Activated CD8-positive, alpha-beta memory T cell treated with anti-CD3 and anti-CD28 coated beads, Interleukin-2, amount 50 U/mL, for 48 hours (primary cell): Measurements from ENCODE around the gene PCDHA2.
"Not testable (repeated sequence)": the region's sequence is repeated elsewhere in the genome, so short reads cannot be mapped to it uniquely, and the experiment has no call there.

Experiments
- DNase-seq: peaks from one replicate; pipeline ENCODE4 v3.0.0-alpha.2; 2020

The PCDHA2 gene

DNA sequence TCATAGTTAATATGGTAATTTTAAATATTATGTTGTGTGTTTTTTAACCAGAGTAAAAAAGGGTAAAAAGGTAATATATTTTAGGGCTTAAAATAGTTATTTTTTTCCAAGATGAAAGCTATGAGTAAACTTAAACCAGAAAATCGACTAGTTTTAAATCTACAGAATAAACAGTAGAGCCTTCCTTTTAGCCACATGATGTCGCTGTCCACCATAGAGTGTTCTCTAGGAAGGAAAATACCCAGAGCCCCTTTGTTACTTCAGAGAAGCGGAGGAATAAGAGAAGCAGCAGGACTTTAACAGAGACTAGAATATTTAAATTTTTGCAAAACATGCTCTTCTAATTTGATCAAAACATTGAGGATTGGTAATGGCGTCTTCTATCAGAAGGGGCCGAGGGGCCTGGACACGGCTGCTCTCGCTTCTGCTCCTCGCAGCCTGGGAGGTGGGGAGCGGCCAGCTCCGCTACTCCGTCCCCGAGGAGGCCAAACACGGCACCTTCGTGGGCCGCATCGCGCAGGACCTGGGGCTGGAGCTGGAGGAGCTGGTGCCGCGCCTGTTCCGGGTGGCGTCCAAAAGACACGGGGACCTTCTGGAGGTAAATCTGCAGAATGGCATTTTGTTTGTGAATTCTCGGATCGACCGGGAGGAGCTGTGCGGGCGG lies at the start of gene PCDHA2:
Gene PCDHA2 (plus strand): TSS at position 258 of the 664 bp plus-strand sequence.
- no peak for DNase-seq

DNA sequence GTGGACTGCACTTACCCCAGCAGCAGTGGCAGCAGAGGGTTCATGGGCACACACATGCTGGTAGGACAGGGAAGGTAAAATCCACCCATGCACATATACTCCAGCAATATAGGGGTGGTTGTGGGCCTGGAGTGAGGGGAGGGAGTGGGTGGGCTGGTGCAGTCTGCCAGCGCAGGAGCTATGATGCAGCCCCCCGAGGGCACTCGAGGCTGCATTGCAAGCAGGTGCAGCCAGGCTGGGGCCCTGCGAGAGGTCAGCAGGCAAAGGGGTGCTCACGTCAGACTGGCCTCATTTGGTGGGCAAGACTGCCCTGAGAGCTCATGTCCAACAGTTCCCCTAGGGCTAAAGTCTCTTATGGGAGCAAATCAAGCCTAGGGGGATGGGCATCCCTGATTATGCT lies 41.1 kb upstream of the PCDHA2 start:
- DNase-seq: no peak

DNA sequence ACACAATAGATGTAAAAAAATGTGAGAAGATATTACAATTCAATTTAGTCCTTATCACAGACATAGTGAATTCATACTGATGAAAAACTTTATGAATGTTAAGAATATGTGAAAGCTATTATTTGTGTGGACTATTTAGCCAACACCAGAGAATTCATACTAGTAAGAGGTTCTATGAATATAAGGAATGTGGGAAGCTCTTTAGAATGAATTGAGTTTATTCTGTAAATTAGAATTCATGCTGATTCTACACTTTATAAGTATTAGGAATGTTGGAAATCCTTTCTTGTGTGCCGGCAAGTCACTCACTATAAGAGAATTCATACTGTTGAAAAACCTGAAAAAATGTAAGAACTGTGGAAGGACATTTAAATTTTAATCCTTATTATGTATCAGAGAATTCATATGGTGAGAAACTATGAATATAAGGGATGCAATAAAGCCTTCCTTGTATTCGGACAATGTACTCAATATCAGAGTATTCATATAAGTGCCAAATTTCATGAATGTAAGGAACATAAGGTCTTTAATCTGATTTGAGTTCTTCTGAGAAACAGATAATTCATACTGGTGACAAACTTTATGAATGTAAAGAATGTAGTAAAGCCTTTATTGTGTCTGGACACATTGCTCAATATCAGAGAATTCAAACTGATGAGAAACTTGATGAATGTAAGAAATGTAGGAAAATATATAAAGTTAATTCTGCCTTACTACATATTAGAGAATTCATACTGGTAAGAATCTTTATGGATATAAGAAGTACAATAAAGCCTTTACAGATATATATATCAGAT lies 30.3 kb upstream of the PCDHA2 start:
- no peak for DNase-seq

- no peak for DNase-seq
Observed at GRCh38 chr5:140767444-140767843, 27.2 kb upstream of the PCDHA2 start.

GRCh38 chr5:140780512-140780911 lies 14.1 kb upstream of the PCDHA2 start:
- DNase-seq: no peak

GRCh38 chr5:140785905-140786686 lies 8.6 kb upstream of the PCDHA2 start, which contains the start of gene PCDHA1:
PCDHA1 (plus strand) TSS chr5:140786140.
- DNase-seq: no peak

DNA sequence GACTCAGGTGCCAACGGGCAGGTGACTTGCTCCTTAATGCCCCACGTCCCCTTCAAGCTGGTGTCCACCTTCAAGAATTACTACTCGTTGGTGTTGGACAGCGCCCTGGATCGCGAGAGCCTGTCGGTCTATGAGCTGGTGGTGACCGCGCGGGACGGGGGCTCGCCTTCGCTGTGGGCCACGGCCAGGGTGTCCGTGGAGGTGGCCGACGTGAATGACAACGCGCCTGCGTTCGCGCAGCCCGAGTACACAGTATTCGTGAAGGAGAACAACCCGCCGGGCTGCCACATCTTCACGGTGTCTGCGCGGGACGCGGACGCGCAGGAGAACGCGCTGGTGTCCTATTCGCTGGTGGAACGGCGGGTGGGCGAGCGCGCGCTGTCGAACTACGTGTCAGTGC lies 7.2 kb upstream of the PCDHA2 start:
- DNase-seq: not testable (repeated sequence)

DNA sequence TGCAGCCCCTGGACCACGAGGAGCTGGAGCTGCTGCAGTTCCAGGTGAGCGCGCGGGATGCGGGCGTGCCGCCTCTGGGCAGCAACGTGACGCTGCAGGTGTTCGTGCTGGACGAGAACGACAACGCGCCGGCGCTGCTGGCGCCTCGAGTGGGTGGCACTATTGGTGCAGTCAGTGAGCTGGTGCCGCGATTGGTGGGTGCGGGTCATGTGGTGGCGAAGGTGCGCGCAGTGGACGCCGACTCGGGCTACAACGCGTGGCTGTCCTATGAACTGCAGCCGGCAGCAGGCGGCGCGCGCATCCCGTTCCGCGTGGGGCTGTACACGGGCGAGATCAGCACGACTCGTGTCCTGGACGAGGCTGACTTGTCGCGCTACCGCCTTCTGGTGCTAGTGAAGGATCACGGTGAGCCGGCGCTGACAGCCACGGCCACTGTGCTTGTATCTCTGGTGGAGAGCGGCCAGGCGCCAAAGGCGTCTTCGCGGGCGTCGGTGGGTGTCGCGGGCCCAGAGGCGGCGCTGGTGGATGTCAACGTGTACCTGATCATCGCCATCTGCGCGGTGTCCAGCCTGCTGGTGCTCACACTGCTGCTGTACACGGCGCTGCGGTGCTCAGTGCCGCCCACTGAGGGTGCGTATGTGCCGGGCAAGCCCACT lies 6.7 kb upstream of the PCDHA2 start:
- DNase-seq: not testable (repeated sequence)

- no peak for DNase-seq
Observed at GRCh38 chr5:140791089-140791488, 3.6 kb upstream of the PCDHA2 start.

GRCh38 chr5:140795259-140795641 lies 598 bp downstream of the PCDHA2 start:
- no peak for DNase-seq

GRCh38 chr5:140796072-140796717 lies 1.5 kb downstream of the PCDHA2 start:
- not testable (repeated sequence) for DNase-seq

- DNase-seq: no peak
Observed at GRCh38 chr5:140796718-140797095, 2.1 kb downstream of the PCDHA2 start.

- DNase-seq: no peak
Observed at GRCh38 chr5:140800816-140801493, 6.3 kb downstream of the PCDHA2 start, which contains the start of gene PCDHA3. PCDHA3 (plus strand) TSS chr5:140801057.

DNA sequence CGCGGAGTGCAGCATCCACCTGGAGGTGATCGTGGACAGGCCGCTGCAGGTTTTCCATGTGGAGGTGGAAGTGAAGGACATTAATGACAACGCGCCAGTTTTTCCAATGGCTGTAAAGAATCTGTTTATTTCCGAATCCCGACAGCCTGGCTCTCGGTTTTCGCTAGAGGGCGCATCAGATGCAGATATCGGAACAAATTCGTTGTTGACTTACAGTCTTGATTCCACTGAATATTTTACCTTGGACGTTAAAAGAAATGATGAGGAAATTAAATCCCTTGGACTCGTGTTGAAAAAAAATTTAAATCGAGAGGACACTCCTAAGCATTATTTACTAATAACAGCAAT lies 6.8 kb downstream of the PCDHA2 start:
- no peak for DNase-seq

DNA sequence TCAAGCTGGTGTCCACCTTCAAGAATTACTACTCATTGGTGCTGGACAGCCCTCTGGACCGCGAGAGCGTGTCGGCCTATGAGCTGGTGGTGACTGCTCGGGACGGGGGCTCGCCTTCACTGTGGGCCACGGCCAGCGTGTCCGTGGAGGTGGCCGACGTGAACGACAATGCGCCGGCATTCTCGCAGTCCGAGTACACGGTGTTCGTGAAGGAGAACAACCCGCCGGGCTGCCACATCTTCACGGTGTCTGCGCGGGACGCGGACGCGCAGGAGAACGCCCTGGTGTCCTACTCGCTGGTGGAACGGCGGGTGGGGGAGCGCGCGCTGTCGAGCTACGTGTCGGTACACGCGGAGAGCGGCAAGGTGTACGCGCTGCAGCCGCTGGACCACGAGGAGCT lies 7.7 kb downstream of the PCDHA2 start:
- not testable (repeated sequence) for DNase-seq

DNA sequence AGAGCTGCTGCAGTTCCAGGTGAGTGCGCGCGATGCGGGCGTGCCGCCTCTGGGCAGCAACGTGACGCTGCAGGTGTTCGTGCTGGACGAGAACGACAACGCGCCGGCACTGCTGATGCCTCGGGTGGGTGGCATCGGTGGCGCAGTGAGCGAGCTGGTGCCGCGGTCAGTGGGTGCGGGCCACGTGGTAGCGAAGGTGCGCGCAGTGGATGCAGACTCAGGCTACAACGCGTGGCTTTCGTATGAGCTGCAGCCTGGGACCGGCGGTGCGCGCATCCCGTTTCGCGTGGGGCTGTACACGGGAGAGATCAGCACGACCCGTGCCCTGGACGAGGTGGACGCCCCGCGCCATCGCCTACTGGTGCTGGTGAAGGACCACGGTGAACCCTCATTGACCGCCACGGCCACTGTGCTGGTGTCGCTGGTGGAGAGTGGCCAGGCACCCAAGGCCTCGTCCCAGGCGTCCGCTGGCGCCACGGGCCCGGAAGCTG lies 8.2 kb downstream of the PCDHA2 start:
- no peak for DNase-seq

- DNase-seq: no peak
Observed at GRCh38 chr5:140806834-140807775, 12.5 kb downstream of the PCDHA2 start, which contains the start of gene PCDHA4. PCDHA4 (plus strand) TSS chr5:140807068.

DNA sequence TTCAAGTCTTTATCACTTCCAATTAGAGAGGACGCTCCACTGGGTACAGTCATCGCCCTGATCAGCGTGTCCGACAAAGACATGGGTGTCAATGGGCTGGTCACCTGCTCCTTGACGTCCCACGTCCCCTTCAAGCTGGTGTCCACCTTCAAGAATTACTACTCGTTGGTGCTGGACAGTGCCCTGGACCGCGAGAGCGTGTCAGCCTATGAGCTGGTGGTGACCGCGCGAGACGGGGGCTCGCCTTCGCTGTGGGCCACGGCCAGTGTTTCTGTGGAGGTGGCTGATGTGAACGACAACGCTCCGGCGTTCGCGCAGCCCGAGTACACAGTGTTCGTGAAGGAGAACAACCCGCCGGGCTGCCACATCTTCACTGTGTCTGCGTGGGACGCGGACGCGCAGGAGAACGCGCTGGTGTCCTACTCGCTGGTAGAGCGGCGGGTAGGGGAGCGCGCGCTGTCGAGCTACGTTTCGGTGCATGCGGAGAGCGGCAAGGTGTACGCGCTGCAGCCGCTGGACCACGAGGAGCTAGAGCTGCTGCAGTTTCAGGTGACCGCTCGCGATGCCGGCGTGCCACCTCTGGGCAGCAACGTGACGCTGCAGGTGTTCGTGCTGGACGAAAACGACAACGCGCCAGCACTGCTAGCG lies 13.7 kb downstream of the PCDHA2 start:
- DNase-seq: not testable (repeated sequence)

GRCh38 chr5:140808889-140809291 lies 14.2 kb downstream of the PCDHA2 start:
- no peak for DNase-seq
